Motor neuron (in vitro differentiated cells): ENCODE measurements around the gene PARG. TPM values are rescaled to one million over a fixed set of nuclear protein-coding genes. Genes with fewer than 3 reads are reported as not detected.

Experiments
- ATAC-seq, 8 experiments: fragments of 200-7000 bp; cut with Tn5 transposase; replicated peaks in 6 of 8; 2 replicates each; pipeline ENCODE4 v1.8.0; 2021; ENCODE audit warnings: mild to moderate bottlenecking in 8 of 8, moderate library complexity in 8 of 8
- H3K27ac ChIP-seq, 2 donors: fragments of 250-450 bp; sonication (Bioruptor Pico); 2 replicates each; pipeline ENCODE4 v1.9.0; 2021; ENCODE audit warnings: antibody characterized with exemption in 2 of 2, mild to moderate bottlenecking in 2 of 2, moderate library complexity in 1 of 2
- H3K4me1 ChIP-seq, 2 donors: fragments of 250-450 bp; sonication (Bioruptor Pico); replicated peaks in 1 of 2; 2 replicates each; pipeline ENCODE4 v1.6.1; 2021; ENCODE audit warnings: antibody characterized with exemption in 2 of 2, mild to moderate bottlenecking in 2 of 2, moderate library complexity in 1 of 2
- H3K4me3 ChIP-seq, 5 donors: fragments of 250-450 bp; sonication (Bioruptor Pico); 2 replicates each; pipeline ENCODE4 v1.9.0; 2021; ENCODE audit warnings: antibody characterized with exemption in 5 of 5, mild to moderate bottlenecking in 5 of 5, moderate library complexity in 4 of 5
- WGBS, 10 experiments: fragments of 450-650 bp; shearing (Covaris generic); methylation state at CpG; one replicate each; pipeline ENCODE4 v1.0.0; 2022; 5-methylcytosine and 5-hydroxymethylcytosine counted together
- in situ Hi-C, 9 experiments: fragments of 400-800 bp; cut with MboI; loops; one replicate each; pipeline ENCODE4 v1.15.0; 2021; ENCODE audit warnings: low sequenced_read_pairs in 9 of 9, low pct_unique_long_range_greater_than_20kb in 2 of 9; ENCODE audit not compliant: unreplicated experiment in 9 of 9
- total RNA-seq, 8 experiments: library from RNA; unstranded; fragments of 300-600 nt; gene quantifications; 2 replicates each; pipeline versions ENCODE4 v1.2.3 to v1.2.4, GENCODE V29; 2022

PARG gene
- total RNA-seq, 8 experiments from 2014 or later, result 27.6 to 49.9 (median 35.4) TPM

- ATAC-seq, result peak in 5 of 8 experiments; percentile 70 to 80 (median 77)
- in situ Hi-C loops, result no loop called here
- H3K27ac ChIP-seq, result no peak overlapping the region
- no peak overlapping the region for H3K4me3 ChIP-seq
- 0 to 100% (median 30%) methylated on average over 1 to 5 of the region's 5 CpGs; no CpG with 5 or more reads in 1 of the 10 experiments for WGBS, 10 experiments
- H3K4me1 ChIP-seq, result peaks cover 43 to 49% of the 10 kb centered on the region in 2 donors
Observed at GRCh38 chr10:49837051-49837478, 104.8 kb downstream of the PARG start.

- peaks cover 53 to 61% of the 10 kb centered on the region in 2 donors for H3K4me1 ChIP-seq
- in situ Hi-C loops, result no loop called here
- H3K4me3 ChIP-seq, result no peak overlapping the region
- 38 to 100% (median 86%) methylated on average over 1 to 3 of the region's 3 CpGs; no CpG with 5 or more reads in 2 of the 10 experiments for WGBS, 10 experiments
- H3K27ac ChIP-seq, result no peak overlapping the region
- ATAC-seq, result no peak
Observed at GRCh38 chr10:49834976-49835375, 106.9 kb downstream of the PARG start.

DNA sequence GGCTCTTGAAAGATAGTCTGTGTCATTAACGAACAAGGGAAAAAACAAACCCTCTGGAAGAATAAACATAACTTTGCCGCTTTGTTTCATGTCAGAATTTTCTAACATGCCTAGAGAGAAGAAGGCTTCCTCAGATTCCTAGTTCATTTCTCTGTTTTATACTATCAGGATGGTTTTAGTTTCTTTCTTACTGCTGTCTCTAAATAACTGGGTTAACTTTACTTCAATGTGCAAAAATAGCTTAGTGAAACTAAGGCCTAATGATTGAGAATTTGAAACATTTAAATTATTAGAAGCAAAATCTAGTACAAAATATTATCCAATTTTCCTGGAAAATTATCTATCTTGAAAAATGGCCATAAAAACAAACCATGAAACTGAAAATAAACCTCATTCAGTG is 107.6 kb downstream of the PARG start:
- no peak for ATAC-seq
- Histone ChIP-seq H3K27ac (no peak overlapping the region), H3K4me3 (no peak overlapping the region), H3K4me1 (peaks cover 61 to 68% of the 10 kb centered on the region in 2 donors)
- in situ Hi-C loops, result no loop called here
- WGBS, 10 experiments, result 66 to 100% (median 90%) methylated on average over 1 to 2 of the region's 2 CpGs; no CpG with 5 or more reads in 2 of the 10 experiments

DNA sequence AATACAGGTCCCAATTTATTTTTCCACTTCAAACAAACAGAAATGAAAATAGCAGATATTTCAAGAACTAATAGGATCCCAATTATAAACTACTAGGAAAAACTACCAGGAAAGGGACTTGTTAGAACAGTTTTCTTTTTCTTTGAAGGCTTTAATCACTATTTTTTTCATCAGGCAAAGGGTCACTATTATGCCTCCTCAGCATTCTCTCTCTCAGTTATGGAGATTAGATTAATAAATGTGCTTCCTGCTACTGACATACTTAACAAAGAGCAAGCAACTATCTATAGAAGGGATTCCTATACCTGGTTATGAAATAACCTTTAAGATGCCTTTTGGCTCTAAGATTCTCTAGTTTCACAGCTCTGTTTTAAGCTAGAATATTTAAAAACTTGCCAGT is 108.7 kb downstream of the PARG start:
- no peak for ATAC-seq
- no peak overlapping the region for H3K4me3 ChIP-seq
- H3K4me1 ChIP-seq, result peaks cover 62 to 73% of the 10 kb centered on the region in 2 donors
- H3K27ac ChIP-seq, result no peak overlapping the region
- in situ Hi-C loops, result no loop called here

GRCh38 chr10:49831352-49832035 is 110.3 kb downstream of the PARG start:
- H3K4me3 ChIP-seq, result no peak overlapping the region
- 0 to 92% (median 27%) methylated on average over 2 to 5 of the region's 8 CpGs; no CpG with 5 or more reads in 3 of the 10 experiments for WGBS, 10 experiments
- peak overlapping the region; percentile 24 to 73 for H3K27ac ChIP-seq
- ATAC-seq, result peak; percentile 30 to 96 (median 92)
- peaks cover 53 to 65% of the 10 kb centered on the region in 2 donors for H3K4me1 ChIP-seq
- in situ Hi-C loops, result no loop called here

GRCh38 chr10:49830846-49831245 is 111.0 kb downstream of the PARG start:
- in situ Hi-C loops, result no loop called here
- Histone ChIP-seq H3K4me3 (no peak overlapping the region), H3K4me1 (peaks cover 52 to 64% of the 10 kb centered on the region in 2 donors), H3K27ac (peak overlapping the region; percentile 24 to 73)
- peak in 6 of 8 experiments; percentile 12 to 68 (median 22) for ATAC-seq

- Histone ChIP-seq H3K4me1 (peaks cover 52 to 60% of the 10 kb centered on the region in 2 donors), H3K27ac (peak overlapping the region; percentile 24 to 73), H3K4me3 (no peak overlapping the region)
- WGBS, 10 experiments, result 0 to 67% (median 21%) methylated on average over 2 to 3 of the region's 3 CpGs; no CpG with 5 or more reads in 1 of the 10 experiments
- in situ Hi-C loops, result no loop called here
- peak in 1 of 8 experiments; percentile 17 for ATAC-seq
Observed at GRCh38 chr10:49830016-49830415, 111.8 kb downstream of the PARG start.

GRCh38 chr10:49827297-49827696 is 114.5 kb downstream of the PARG start:
- no peak overlapping the region for H3K4me3 ChIP-seq
- peaks cover 32 to 36% of the 10 kb centered on the region in 2 donors for H3K4me1 ChIP-seq
- ATAC-seq, result no peak
- no peak overlapping the region for H3K27ac ChIP-seq
- in situ Hi-C loops, result no loop called here
- 80 to 100% (median 100%) methylated on average over 2 to 3 of the region's 3 CpGs; no CpG with 5 or more reads in 1 of the 10 experiments for WGBS, 10 experiments

- H3K4me3 ChIP-seq, result no peak overlapping the region
- H3K4me1 ChIP-seq, result peaks cover 15 to 16% of the 10 kb centered on the region in 2 donors
- 18 to 100% (median 60%) methylated on average over 1 to 8 of the region's 9 CpGs; no CpG with 5 or more reads in 2 of the 10 experiments for WGBS, 10 experiments
- ATAC-seq, result peak in 6 of 8 experiments; percentile 17 to 81 (median 68)
- in situ Hi-C loops, result no loop called here
- peak overlapping the region in 1 of 2 donors; percentile 36 for H3K27ac ChIP-seq
Observed at GRCh38 chr10:49819234-49819958, 122.4 kb downstream of the PARG start.

- 73 to 100% (median 90%) methylated on average over 2 to 5 of the region's 5 CpGs for WGBS, 10 experiments
- in situ Hi-C loops, result no loop called here
- H3K4me3 ChIP-seq, result no peak overlapping the region
- peaks cover 15 to 16% of the 10 kb centered on the region in 2 donors for H3K4me1 ChIP-seq
- no peak for ATAC-seq
- no peak overlapping the region for H3K27ac ChIP-seq
Observed at GRCh38 chr10:49817845-49818244, 124.0 kb downstream of the PARG start.

DNA sequence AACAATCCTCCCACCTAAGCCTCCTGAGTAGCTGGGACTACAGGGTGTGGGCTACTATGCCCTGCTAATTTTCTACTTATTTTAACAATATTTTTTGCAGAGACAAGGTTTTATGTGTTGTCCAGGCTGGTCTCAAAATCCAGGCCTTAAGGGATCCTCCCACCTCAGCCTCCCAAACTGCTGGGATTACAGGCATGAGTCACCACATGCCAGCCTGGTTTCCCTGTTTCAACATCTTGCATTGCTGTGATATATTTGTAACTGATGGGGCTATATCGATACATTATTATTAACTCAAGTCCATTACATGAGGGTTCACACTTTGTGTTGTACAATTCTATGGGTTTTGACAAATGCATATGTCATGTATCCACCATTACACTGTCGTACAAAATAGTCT is 137.8 kb downstream of the PARG start:
- Histone ChIP-seq H3K4me3 (no peak overlapping the region), H3K27ac (no peak overlapping the region), H3K4me1 (no peaks in the 10 kb centered on the region)
- no peak for ATAC-seq
- WGBS, 10 experiments, result 43 to 100% (median 90%) methylated on average over 1 to 2 of the region's 2 CpGs; no CpG with 5 or more reads in 3 of the 10 experiments
- in situ Hi-C loops, result no loop called here

DNA sequence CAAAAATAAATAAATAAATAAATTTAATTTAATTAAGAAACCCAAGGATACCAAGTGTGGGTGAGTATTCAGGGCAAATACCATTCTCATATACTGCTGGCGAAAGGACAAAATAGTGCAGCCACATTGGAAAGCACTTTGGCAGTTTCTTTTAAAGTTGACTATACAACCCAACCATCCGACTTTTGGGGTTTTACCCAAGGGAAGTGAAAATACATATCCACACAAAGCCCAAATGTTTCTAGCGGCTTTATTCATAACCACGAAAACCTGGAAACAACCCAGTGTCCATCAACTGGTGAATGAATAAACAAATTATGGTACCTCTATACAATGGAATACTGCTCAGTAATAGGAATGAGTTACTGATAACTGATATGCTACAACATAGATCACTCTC is 143.6 kb downstream of the PARG start:
- no peaks in the 10 kb centered on the region for H3K4me1 ChIP-seq
- no peak overlapping the region for H3K27ac ChIP-seq
- 46 to 100% (median 94%) methylated on average over 2 to 4 of the region's 4 CpGs; no CpG with 5 or more reads in 3 of the 10 experiments for WGBS, 10 experiments
- in situ Hi-C loops, result no loop called here
- no peak overlapping the region for H3K4me3 ChIP-seq
- ATAC-seq, result no peak

GRCh38 chr10:49791100-49791499 is 150.7 kb downstream of the PARG start:
- Histone ChIP-seq H3K27ac (no peak overlapping the region), H3K4me1 (no peaks in the 10 kb centered on the region), H3K4me3 (no peak overlapping the region)
- WGBS, 10 experiments, result 37 to 100% (median 81%) methylated on average over 1 to 5 of the region's 5 CpGs; no CpG with 5 or more reads in 2 of the 10 experiments
- ATAC-seq, result no peak
- in situ Hi-C loops, result no loop called here
